Small intestine (tissue), 7 donors: ENCODE data around the gene NPDC1. TPM values are rescaled to one million over a fixed set of nuclear protein-coding genes. Genes with fewer than 3 reads are reported as not detected.
A peak's percentile ranks its signal among the peaks of the same experiment; 100 is the strongest.

ENCODE experiments used
- DNase-seq, 2 donors: peaks; one replicate each; pipeline versions ENCODE4 v3.0.0 to v3.0.0-alpha.2; 2013
- FAIRE-seq: peaks from 2 replicates; lab custom pipeline; 2012; peaks lifted over from hg19 to GRCh38; lab: Jason Lieb, UNC
- H3K27ac ChIP-seq, 3 donors: one replicate each; pipeline ENCODE4 v1.5.1; 2013; ENCODE audit warnings: low read length in 2 of 3, mild to moderate bottlenecking in 2 of 3, control low read depth in 1 of 3, inconsistent platforms in 1 of 3, low read depth in 1 of 3, moderate library complexity in 1 of 3
- H3K27me3 ChIP-seq, 3 donors: one replicate each; pipeline ENCODE4 v1.6.1; 2013; ENCODE audit warnings: low read length in 3 of 3, inconsistent platforms in 1 of 3; ENCODE audit not compliant: control insufficient read depth in 3 of 3, insufficient read depth in 3 of 3
- H3K36me3 ChIP-seq, 3 donors: one replicate each; pipeline ENCODE4 v1.6.1; 2013; ENCODE audit warnings: low read length in 3 of 3, inconsistent platforms in 1 of 3, low read depth in 1 of 3, mild to moderate bottlenecking in 1 of 3, moderate library complexity in 1 of 3; ENCODE audit not compliant: control insufficient read depth in 3 of 3, insufficient read depth in 2 of 3
- H3K4me1 ChIP-seq, 3 donors: one replicate each; pipeline ENCODE4 v1.6.1; 2013; ENCODE audit warnings: low read length in 2 of 3, inconsistent platforms in 1 of 3, low read depth in 1 of 3, mild to moderate bottlenecking in 1 of 3, moderate library complexity in 1 of 3; ENCODE audit not compliant: control insufficient read depth in 3 of 3, insufficient read depth in 2 of 3
- H3K4me3 ChIP-seq, 3 donors: one replicate each; pipeline ENCODE4 v1.5.1; 2013; ENCODE audit warnings: low read length in 3 of 3, control low read depth in 1 of 3, inconsistent platforms in 1 of 3, low read depth in 1 of 3, mild to moderate bottlenecking in 1 of 3, moderate library complexity in 1 of 3
- H3K9me3 ChIP-seq, 2 donors: one replicate each; pipeline ENCODE4 v1.6.1; 2013; ENCODE audit warnings: low read depth in 1 of 2, low read length in 1 of 2; ENCODE audit not compliant: control insufficient read depth in 2 of 2, insufficient read depth in 1 of 2
- WGBS, 3 donors: extraction: QIAGEN DNeasy Blood & Tissue Kit; methylation state at CpG; one replicate each; pipeline ENCODE4 v1.1.7; 2013; 5-methylcytosine and 5-hydroxymethylcytosine counted together
- polyA plus RNA-seq, 4 donors: library from polyadenylated mRNA; stranded (reverse) in 3 of 4; unstranded in 1 of 4; fragments of 200-250 nt in 3 of 4; fragments of 120-200 nt in 1 of 4; gene quantifications; one replicate each; pipeline versions ENCODE4 v1.2.1 to v1.2.3, GENCODE V29; 2013
- donor health status: healthy with polysubstance abuse.
- donor health status: control.
- donor health status: control.
- donor health status: Bipolar disorder and iron deficiency.
- donor health status: healthy.

NPDC1 gene
- polyA plus RNA-seq, 4 donors: 18.3 to 84.6 (median 33.7) TPM

GRCh38 chr9:137084526-137084925 is 38.5 kb upstream of the NPDC1 start:
- DNase-seq: no peak
- Histone ChIP-seq H3K36me3 (peaks cover 0 to 48% (median 0%) of the 10 kb centered on the region in 3 donors), H3K4me1 (peaks cover 0 to 18% (median 10%) of the 10 kb centered on the region in 3 donors), H3K9me3 (no peaks in the 10 kb centered on the region), H3K27me3 (peaks cover 0 to 8% (median 0%) of the 10 kb centered on the region in 3 donors), H3K4me3 (no peak overlapping the region), H3K27ac (no peak overlapping the region)
- FAIRE-seq: no peak
- WGBS, 3 donors: 66 to 87% (median 78%) methylated on average over 9 of the region's 9 CpGs

GRCh38 chr9:137083394-137084004 is 37.5 kb upstream of the NPDC1 start:
- H3K4me1 ChIP-seq: peaks cover 0 to 27% (median 10%) of the 10 kb centered on the region in 3 donors
- peak overlapping the region in 1 of 3 donors; percentile 67 for H3K27ac ChIP-seq
- DNase-seq (peak in 1 of 2 donors; percentile 63), FAIRE-seq (no peak)
- H3K9me3 ChIP-seq: no peaks in the 10 kb centered on the region
- H3K27me3 ChIP-seq: peaks cover 0 to 18% (median 0%) of the 10 kb centered on the region in 3 donors
- no peak overlapping the region for H3K4me3 ChIP-seq
- WGBS, 3 donors: 35 to 56% (median 54%) methylated on average over 12 of the region's 12 CpGs
- peaks cover 0 to 53% (median 0%) of the 10 kb centered on the region in 3 donors for H3K36me3 ChIP-seq

- Histone ChIP-seq H3K27me3 (peaks cover 0 to 24% (median 0%) of the 10 kb centered on the region in 3 donors), H3K27ac (peak overlapping the region in 1 of 3 donors; percentile 67), H3K36me3 (peaks cover 0 to 56% (median 0%) of the 10 kb centered on the region in 3 donors), H3K4me3 (no peak overlapping the region), H3K4me1 (peaks cover 0 to 32% (median 14%) of the 10 kb centered on the region in 3 donors), H3K9me3 (no peaks in the 10 kb centered on the region)
- 83 to 88% (median 86%) methylated on average over 8 of the region's 8 CpGs for WGBS, 3 donors
- FAIRE-seq (no peak), DNase-seq (no peak)
These were observed 36.9 kb upstream of the NPDC1 start for GRCh38 chr9:137082925-137083290.

GRCh38 chr9:137082222-137082924 is 36.4 kb upstream of the NPDC1 start:
- H3K4me1 ChIP-seq: peaks cover 0 to 27% (median 9%) of the 10 kb centered on the region in 3 donors
- FAIRE-seq (no peak), DNase-seq (no peak)
- H3K36me3 ChIP-seq: peaks cover 0 to 56% (median 0%) of the 10 kb centered on the region in 3 donors
- H3K4me3 ChIP-seq: no peak overlapping the region
- peaks cover 0 to 26% (median 0%) of the 10 kb centered on the region in 3 donors for H3K27me3 ChIP-seq
- WGBS, 3 donors: 90 to 93% (median 90%) methylated on average over 13 to 16 of the region's 16 CpGs
- H3K27ac ChIP-seq: no peak overlapping the region
- H3K9me3 ChIP-seq: no peaks in the 10 kb centered on the region

GRCh38 chr9:137080260-137081122 is 34.5 kb upstream of the NPDC1 start:
- no peaks in the 10 kb centered on the region for H3K9me3 ChIP-seq
- no peak overlapping the region for H3K4me3 ChIP-seq
- peaks cover 0 to 57% (median 0%) of the 10 kb centered on the region in 3 donors for H3K36me3 ChIP-seq
- DNase-seq (no peak), FAIRE-seq (no peak)
- H3K27me3 ChIP-seq: peaks cover 0 to 30% (median 0%) of the 10 kb centered on the region in 3 donors
- 91 to 96% (median 94%) methylated on average over 24 of the region's 24 CpGs for WGBS, 3 donors
- no peak overlapping the region for H3K27ac ChIP-seq
- peaks cover 2 to 26% (median 9%) of the 10 kb centered on the region in 3 donors for H3K4me1 ChIP-seq

GRCh38 chr9:137079401-137079787 is 33.4 kb upstream of the NPDC1 start:
- WGBS, 3 donors: 40 to 79% (median 64%) methylated on average over 8 to 13 of the region's 13 CpGs
- H3K4me3 ChIP-seq: no peak overlapping the region
- DNase-seq (no peak), FAIRE-seq (no peak)
- H3K4me1 ChIP-seq: peaks cover 2 to 20% (median 9%) of the 10 kb centered on the region in 3 donors
- peaks cover 0 to 57% (median 0%) of the 10 kb centered on the region in 3 donors for H3K36me3 ChIP-seq
- peaks cover 0 to 30% (median 0%) of the 10 kb centered on the region in 3 donors for H3K27me3 ChIP-seq
- no peak overlapping the region for H3K27ac ChIP-seq
- H3K9me3 ChIP-seq: no peaks in the 10 kb centered on the region

- Histone ChIP-seq H3K4me1 (peaks cover 2 to 25% (median 9%) of the 10 kb centered on the region in 3 donors), H3K27me3 (peaks cover 0 to 30% (median 0%) of the 10 kb centered on the region in 3 donors), H3K9me3 (no peaks in the 10 kb centered on the region), H3K27ac (no peak overlapping the region), H3K4me3 (peak overlapping the region in 2 of 3 donors; percentile 58 to 64), H3K36me3 (peaks cover 0 to 57% (median 0%) of the 10 kb centered on the region in 3 donors)
- DNase-seq (peak in 1 of 2 donors; percentile 45), FAIRE-seq (no peak)
- 41 to 62% (median 51%) methylated on average over 42 to 51 of the region's 51 CpGs for WGBS, 3 donors
These were observed 32.9 kb upstream of the NPDC1 start for GRCh38 chr9:137078701-137079400.
